MM.1S (cell line): ENCODE measurements around the gene RSBN1.
A peak's percentile ranks its signal among the peaks of the same experiment; 100 is the strongest.

Experiments
- DNase-seq: peaks from one replicate; pipeline ENCODE4 v3.0.0-alpha.2; 2015
- H2AFZ ChIP-seq: fragments of 300-600 bp; sonication (generic); 2 replicates; pipeline ENCODE4 v1.6.0; 2016; ENCODE audit warnings: antibody characterized with exemption, low read length
- H3F3A ChIP-seq: fragments of 300-600 bp; sonication (generic); 2 replicates; pipeline ENCODE4 v1.6.1; 2016; ENCODE audit warnings: mild to moderate bottlenecking, antibody characterized with exemption, low read length, moderate library complexity, mixed read lengths; ENCODE audit not compliant: insufficient read depth
- H3K27ac ChIP-seq: fragments of 300-600 bp; sonication (generic); 2 replicates; pipeline ENCODE4 v1.5.1; 2016; ENCODE audit warnings: mild to moderate bottlenecking, low read length
- H3K27me3 ChIP-seq: fragments of 300-600 bp; sonication (generic); replicated peaks from 2 replicates; pipeline ENCODE4 v1.6.0; 2016; ENCODE audit warnings: low read length; ENCODE audit not compliant: insufficient read depth
- H3K36me3 ChIP-seq: fragments of 300-600 bp; sonication (generic); replicated peaks from 2 replicates; pipeline ENCODE4 v1.6.1; 2016; ENCODE audit warnings: mild to moderate bottlenecking, low read length, mixed read lengths; ENCODE audit not compliant: insufficient read depth
- H3K4me1 ChIP-seq: fragments of 300-600 bp; sonication (generic); 2 replicates; pipeline ENCODE4 v1.6.1; 2016; ENCODE audit warnings: low read length, mixed read lengths
- H3K4me2 ChIP-seq: fragments of 300-600 bp; sonication (generic); 2 replicates; pipeline ENCODE4 v1.6.0; 2016; ENCODE audit warnings: low read depth, low read length
- H3K4me3 ChIP-seq: fragments of 300-600 bp; sonication (generic); 2 replicates; pipeline ENCODE4 v1.5.1; 2016; ENCODE audit warnings: low read length, mixed read lengths
- H3K79me2 ChIP-seq: fragments of 300-600 bp; sonication (generic); 2 replicates; pipeline ENCODE4 v1.6.1; 2016; ENCODE audit warnings: mixed run types, low read length, mixed read lengths
- H3K9ac ChIP-seq: fragments of 300-600 bp; sonication (generic); 2 replicates; pipeline ENCODE4 v1.6.1; 2016; ENCODE audit warnings: low read length, mixed read lengths
- H3K9me2 ChIP-seq: fragments of 300-600 bp; sonication (generic); replicated peaks from 2 replicates; pipeline ENCODE4 v1.6.1; 2016; ENCODE audit warnings: mild to moderate bottlenecking, low read length, mixed read lengths; ENCODE audit not compliant: insufficient read depth
- H3K9me3 ChIP-seq: fragments of 300-600 bp; sonication (generic); replicated peaks from 2 replicates; pipeline ENCODE4 v1.6.1; 2016; ENCODE audit warnings: mild to moderate bottlenecking, low read length, mixed read lengths; ENCODE audit not compliant: insufficient read depth
- H4K20me1 ChIP-seq: fragments of 300-600 bp; sonication (generic); 2 replicates; pipeline ENCODE4 v1.6.1; 2016; ENCODE audit warnings: mild to moderate bottlenecking, low read length, moderate library complexity, mixed read lengths; ENCODE audit not compliant: insufficient read depth
- EZH2 ChIP-seq: fragments of 300-600 bp; sonication (generic); optimal IDR thresholded peaks from 2 replicates; pipeline ENCODE3; 2017; ENCODE audit warnings: low read depth, mild to moderate bottlenecking, antibody characterized with exemption, low read length, mixed read lengths
- EZH2phosphoT487 ChIP-seq: fragments of 300-600 bp; sonication (generic); IDR thresholded peaks from 2 replicates; pipeline ENCODE4 v1.6.1; 2018; ENCODE audit warnings: antibody characterized with exemption, low read length
- TF ChIP-seq, protein P1 (sequence below): fragments of 300-600 bp; sonication (generic); IDR thresholded peaks from 2 replicates; pipeline ENCODE4 v1.5.1; 2016; ENCODE audit warnings: antibody characterized with exemption, low read length, mixed read lengths

RSBN1 gene

DNA sequence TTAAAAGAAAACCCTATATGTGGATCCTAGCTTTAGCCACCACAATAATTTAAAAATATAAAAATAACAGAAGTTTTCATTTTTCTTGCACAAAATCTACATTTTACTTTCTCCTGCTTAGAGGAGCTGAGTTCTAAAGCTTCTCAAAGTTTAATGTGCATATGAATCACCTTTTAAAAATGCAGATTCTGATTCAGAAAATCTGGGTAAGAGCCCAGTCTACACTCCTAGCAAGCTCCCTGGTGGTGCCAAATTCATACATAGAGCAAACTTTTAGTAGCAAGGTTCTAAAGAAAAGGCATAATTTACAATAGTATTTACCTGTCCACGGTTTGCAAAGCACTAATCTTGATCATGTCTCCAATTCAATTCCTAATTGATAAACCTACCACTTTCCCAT lies 19.3 kb downstream of the RSBN1 start:
- no peaks in the 10 kb centered on the region for H3K36me3 ChIP-seq
- H3K27ac ChIP-seq, result peak overlapping the region; percentile 83
- H3K4me3 ChIP-seq, result no peak overlapping the region
- H2AFZ ChIP-seq, result no peak overlapping the region
- no peaks in the 10 kb centered on the region for H3K9me3 ChIP-seq
- peaks cover 10% of the 10 kb centered on the region; the same call in 1 of the 2 replicates for H3K4me1 ChIP-seq
- TF ChIP-seq EZH2phosphoT487, result no peak
- TF ChIP-seq EZH2, result no peak
- TF ChIP-seq, protein P1, sequence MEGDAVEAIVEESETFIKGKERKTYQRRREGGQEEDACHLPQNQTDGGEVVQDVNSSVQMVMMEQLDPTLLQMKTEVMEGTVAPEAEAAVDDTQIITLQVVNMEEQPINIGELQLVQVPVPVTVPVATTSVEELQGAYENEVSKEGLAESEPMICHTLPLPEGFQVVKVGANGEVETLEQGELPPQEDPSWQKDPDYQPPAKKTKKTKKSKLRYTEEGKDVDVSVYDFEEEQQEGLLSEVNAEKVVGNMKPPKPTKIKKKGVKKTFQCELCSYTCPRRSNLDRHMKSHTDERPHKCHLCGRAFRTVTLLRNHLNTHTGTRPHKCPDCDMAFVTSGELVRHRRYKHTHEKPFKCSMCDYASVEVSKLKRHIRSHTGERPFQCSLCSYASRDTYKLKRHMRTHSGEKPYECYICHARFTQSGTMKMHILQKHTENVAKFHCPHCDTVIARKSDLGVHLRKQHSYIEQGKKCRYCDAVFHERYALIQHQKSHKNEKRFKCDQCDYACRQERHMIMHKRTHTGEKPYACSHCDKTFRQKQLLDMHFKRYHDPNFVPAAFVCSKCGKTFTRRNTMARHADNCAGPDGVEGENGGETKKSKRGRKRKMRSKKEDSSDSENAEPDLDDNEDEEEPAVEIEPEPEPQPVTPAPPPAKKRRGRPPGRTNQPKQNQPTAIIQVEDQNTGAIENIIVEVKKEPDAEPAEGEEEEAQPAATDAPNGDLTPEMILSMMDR, result no peak
- H3K27me3 ChIP-seq, result no peaks in the 10 kb centered on the region
- H3K9ac ChIP-seq, result peak overlapping the region; percentile 41; the same call in 1 of the 2 replicates
- H3K79me2 ChIP-seq, result peaks cover 20% of the 10 kb centered on the region
- no peaks in the 10 kb centered on the region for H3K9me2 ChIP-seq
- no peaks in the 10 kb centered on the region for H4K20me1 ChIP-seq
- H3K4me2 ChIP-seq, result peak overlapping the region; percentile 6; the same call in 1 of the 2 replicates
- peaks cover 7% of the 10 kb centered on the region; the same call in 1 of the 2 replicates for H3F3A ChIP-seq
- DNase-seq, result no peak

DNA sequence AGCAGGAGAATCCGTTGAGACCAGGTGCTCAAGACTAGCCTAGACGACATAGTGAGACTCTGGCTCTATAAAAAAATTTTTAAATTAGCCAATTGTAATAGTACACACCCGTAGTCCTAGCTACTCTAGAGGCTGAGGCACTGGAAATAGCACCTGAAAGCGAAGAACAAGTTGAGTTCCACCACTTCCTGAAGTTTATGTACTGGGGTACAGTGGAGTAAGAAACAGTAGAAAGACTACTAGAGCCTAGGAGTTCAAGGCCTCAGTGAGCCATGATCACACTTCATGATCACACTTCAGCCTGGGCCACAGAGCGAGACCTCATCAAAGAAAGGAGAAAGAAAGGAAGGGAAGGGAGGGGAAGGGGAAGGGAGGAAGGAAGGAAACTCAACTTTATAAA lies 19.8 kb downstream of the RSBN1 start:
- peak overlapping the region; percentile 41; the same call in 1 of the 2 replicates for H3K9ac ChIP-seq
- H4K20me1 ChIP-seq, result no peaks in the 10 kb centered on the region
- DNase-seq, result peak; percentile 72
- H3K4me1 ChIP-seq, result peaks cover 10% of the 10 kb centered on the region; the same call in 1 of the 2 replicates
- no peaks in the 10 kb centered on the region for H3K9me2 ChIP-seq
- no peaks in the 10 kb centered on the region for H3K27me3 ChIP-seq
- peak overlapping the region; percentile 57; the same call in 1 of the 2 replicates for H3K4me2 ChIP-seq
- peak overlapping the region; percentile 23; the same call in 1 of the 2 replicates for H2AFZ ChIP-seq
- no peaks in the 10 kb centered on the region for H3K9me3 ChIP-seq
- peaks cover 7% of the 10 kb centered on the region; the same call in 1 of the 2 replicates for H3F3A ChIP-seq
- H3K79me2 ChIP-seq, result peaks cover 20% of the 10 kb centered on the region
- TF ChIP-seq, protein P1, result no peak
- TF ChIP-seq EZH2phosphoT487, result no peak
- TF ChIP-seq EZH2, result no peak
- peak overlapping the region; percentile 83 for H3K27ac ChIP-seq
- no peaks in the 10 kb centered on the region for H3K36me3 ChIP-seq
- H3K4me3 ChIP-seq, result no peak overlapping the region

DNA sequence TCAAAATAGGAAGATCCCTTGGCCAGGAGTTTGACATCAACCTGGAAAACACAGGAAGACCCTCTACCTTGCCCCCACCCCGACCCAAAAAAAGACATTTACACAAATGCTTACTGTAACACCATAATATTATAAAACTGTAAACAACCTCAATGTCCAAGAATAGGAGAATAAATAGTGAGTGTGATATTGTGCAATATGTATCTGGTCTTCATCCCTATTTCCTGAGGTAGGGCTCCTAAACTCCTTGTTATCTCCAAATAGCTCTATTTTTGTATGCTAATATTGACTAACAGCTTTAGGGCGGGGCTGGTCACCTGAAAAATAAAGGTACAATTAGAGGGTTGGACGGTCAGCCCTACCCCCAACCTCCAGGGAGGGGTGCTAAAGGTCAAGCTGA lies 23.5 kb downstream of the RSBN1 start:
- no peaks in the 10 kb centered on the region for H3K27me3 ChIP-seq
- no peak overlapping the region for H2AFZ ChIP-seq
- TF ChIP-seq EZH2 (no peak), EZH2phosphoT487 (no peak)
- TF ChIP-seq, protein P1, result no peak
- H3K27ac ChIP-seq, result no peak overlapping the region
- peaks cover 30% of the 10 kb centered on the region for H3K4me1 ChIP-seq
- no peak overlapping the region for H3K4me3 ChIP-seq
- no peaks in the 10 kb centered on the region for H3K36me3 ChIP-seq
- no peaks in the 10 kb centered on the region for H3K9me2 ChIP-seq
- no peaks in the 10 kb centered on the region for H4K20me1 ChIP-seq
- H3F3A ChIP-seq, result peaks cover 20% of the 10 kb centered on the region
- no peaks in the 10 kb centered on the region for H3K9me3 ChIP-seq
- no peak for DNase-seq
- H3K79me2 ChIP-seq, result peaks cover 34% of the 10 kb centered on the region
- H3K9ac ChIP-seq, result no peak overlapping the region
- no peak overlapping the region for H3K4me2 ChIP-seq
